SK-N-MC (cell line): ENCODE measurements around the gene KLHDC3.

Experiments
- DNase-seq: peaks from one replicate; pipeline ENCODE4 v3.0.0-alpha.2; 2011; ENCODE audit warnings: low read depth, low spot score
- H3K27ac ChIP-seq: fragments of 200-600 bp; sonication (generic); 2 replicates; pipeline ENCODE4 v1.5.1; 2016; ENCODE audit warnings: mixed run types
- H3K36me3 ChIP-seq: fragments of 200-600 bp; sonication (generic); 2 replicates; pipeline ENCODE4 v1.6.1; 2017; ENCODE audit warnings: antibody characterized with exemption, low read length, mixed read lengths; ENCODE audit not compliant: insufficient read depth
- H3K4me3 ChIP-seq: fragments of 200-600 bp; sonication (generic); 2 replicates; pipeline ENCODE4 v1.5.1; 2016
- H3K9ac ChIP-seq: fragments of 200-600 bp; sonication (generic); 2 replicates; pipeline ENCODE4 v1.8.0; 2017; ENCODE audit warnings: mixed run types, mixed read lengths; ENCODE audit not compliant: insufficient read length
- H3K9me3 ChIP-seq: fragments of 200-600 bp; sonication (generic); 2 replicates; pipeline ENCODE4 v1.6.1; 2017; ENCODE audit warnings: low read depth, mild to moderate bottlenecking, antibody characterized with exemption, low read length, moderate library complexity, mixed read lengths
- EZH2 ChIP-seq: fragments of 200-600 bp; sonication (generic); IDR thresholded peaks from one replicate; pipeline ENCODE4 v1.6.1; 2017; ENCODE audit warnings: antibody characterized with exemption
- FOXP2 ChIP-seq: optimal IDR thresholded peaks from 2 replicates; pipeline ENCODE3; 2011; ENCODE audit warnings: mild to moderate bottlenecking, moderate library complexity; ENCODE audit not compliant: insufficient read depth; ENCODE audit errors: extremely low read length, control extremely low read depth
- POLR2AphosphoS5 ChIP-seq: IDR thresholded peaks from 2 replicates; pipeline ENCODE4 v1.6.1; 2012; ENCODE audit warnings: mild to moderate bottlenecking, low read depth, low read length, borderline replicate concordance

The KLHDC3 gene

GRCh38 chr6:43026365-43026764 lies 12.3 kb downstream of the KLHDC3 start:
- Histone ChIP-seq H3K9me3 (no peaks in the 10 kb centered on the region), H3K27ac (no peak overlapping the region), H3K36me3 (peaks cover 68% of the 10 kb centered on the region), H3K9ac (no peak overlapping the region), H3K4me3 (no peak overlapping the region)
- no peak for DNase-seq
- no peak for TF ChIP-seq EZH2
- no peak for TF ChIP-seq POLR2AphosphoS5

GRCh38 chr6:43029120-43029519 lies 15.1 kb downstream of the KLHDC3 start:
- TF ChIP-seq EZH2 = no peak
- no peak for TF ChIP-seq POLR2AphosphoS5
- TF ChIP-seq FOXP2 = no peak
- DNase-seq = no peak
- Histone ChIP-seq H3K9ac (no peak overlapping the region), H3K27ac (no peak overlapping the region), H3K4me3 (no peak overlapping the region), H3K36me3 (peaks cover 79% of the 10 kb centered on the region), H3K9me3 (no peaks in the 10 kb centered on the region)

DNA sequence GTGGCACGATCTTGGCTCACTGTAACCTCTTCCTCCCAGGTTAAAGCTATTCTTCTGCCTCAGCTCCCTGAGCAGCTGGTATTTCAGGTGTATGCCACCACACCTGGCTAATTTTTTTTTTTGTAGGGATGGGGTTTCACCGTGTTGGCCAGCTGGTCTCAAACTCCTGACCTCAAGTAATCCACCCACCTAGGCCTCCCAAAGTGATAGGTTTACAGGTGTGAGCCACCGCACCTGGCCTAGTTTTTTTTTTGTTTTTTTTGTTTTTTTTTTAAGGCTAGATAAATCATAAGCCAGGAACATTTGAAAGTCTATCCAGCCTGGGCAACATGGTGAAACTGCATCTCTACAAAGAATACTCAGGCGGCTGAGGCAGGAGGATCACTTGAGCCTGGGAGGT lies 18.3 kb downstream of the KLHDC3 start:
- Histone ChIP-seq H3K27ac (no peak overlapping the region), H3K9ac (no peak overlapping the region), H3K36me3 (peaks cover 61% of the 10 kb centered on the region), H3K9me3 (no peaks in the 10 kb centered on the region), H3K4me3 (no peak overlapping the region)
- DNase-seq = no peak
- TF ChIP-seq POLR2AphosphoS5 (no peak), EZH2 (no peak), FOXP2 (no peak)

- Histone ChIP-seq H3K4me3 (no peak overlapping the region), H3K36me3 (peaks cover 55% of the 10 kb centered on the region), H3K9ac (no peak overlapping the region), H3K9me3 (no peaks in the 10 kb centered on the region), H3K27ac (no peak overlapping the region)
- no peak for TF ChIP-seq POLR2AphosphoS5
- TF ChIP-seq EZH2 = no peak
- TF ChIP-seq FOXP2 = no peak
- DNase-seq = no peak
Observed at GRCh38 chr6:43033496-43034189, 19.6 kb downstream of the KLHDC3 start.

DNA sequence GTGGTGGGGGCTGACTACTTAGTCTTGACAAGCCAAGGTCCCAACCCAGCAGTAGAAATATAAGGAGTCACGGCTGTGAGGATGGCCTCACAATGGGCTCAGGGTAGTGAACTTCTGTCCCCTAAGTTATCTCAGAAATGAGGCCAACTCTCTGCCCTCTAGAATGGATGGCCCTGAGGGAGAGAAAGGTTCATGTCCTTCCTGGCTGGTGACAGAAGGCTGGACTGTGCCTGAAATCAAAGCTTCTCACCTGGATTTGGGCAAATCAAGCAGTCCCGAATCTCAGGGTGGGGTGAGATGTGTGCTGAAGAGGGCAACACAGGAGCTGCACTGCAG lies 20.1 kb downstream of the KLHDC3 start:
- Histone ChIP-seq H3K36me3 (peaks cover 53% of the 10 kb centered on the region), H3K4me3 (no peak overlapping the region)
- TF ChIP-seq EZH2 (no peak), FOXP2 (no peak), POLR2AphosphoS5 (no peak)

DNA sequence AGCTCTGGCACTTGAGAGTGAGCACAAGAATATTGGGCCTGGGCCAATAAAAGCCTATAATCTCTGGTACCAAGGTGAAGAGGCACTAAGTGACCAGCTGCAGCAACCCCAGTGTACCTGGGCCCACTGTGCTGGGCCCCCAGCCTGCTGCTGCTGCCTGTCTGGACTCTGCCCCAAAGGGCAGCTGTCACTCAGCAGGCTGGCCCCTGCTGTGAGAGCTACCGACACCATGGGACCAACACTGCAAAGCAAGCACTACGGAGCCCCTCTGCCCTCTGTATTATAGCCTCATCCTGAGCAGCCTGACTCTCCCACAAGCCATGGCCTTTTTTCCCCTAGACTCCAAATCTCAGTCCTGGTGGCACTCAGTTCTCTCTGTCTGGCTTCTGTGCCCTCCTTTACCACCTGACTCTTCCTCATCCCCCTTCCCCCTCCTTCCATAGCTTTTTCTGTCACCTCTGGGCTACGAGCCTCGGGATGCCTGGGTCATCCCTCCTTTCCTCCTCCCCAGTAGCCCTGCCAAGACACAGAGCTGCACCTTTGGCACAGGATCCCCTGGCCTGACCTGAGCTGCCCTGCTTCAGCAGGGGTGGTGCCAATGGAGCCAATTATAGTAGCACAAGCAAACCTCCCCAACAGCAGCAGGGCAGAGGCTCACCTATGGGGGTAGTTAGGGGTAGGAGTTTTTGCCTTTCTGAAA lies 21.6 kb downstream of the KLHDC3 start:
- no peak overlapping the region for H3K9ac ChIP-seq
- no peak for DNase-seq
- H3K36me3 ChIP-seq = peaks cover 44% of the 10 kb centered on the region
- H3K9me3 ChIP-seq = no peaks in the 10 kb centered on the region
- no peak overlapping the region for H3K27ac ChIP-seq
- TF ChIP-seq FOXP2 (no peak), POLR2AphosphoS5 (no peak), EZH2 (no peak)
- no peak overlapping the region for H3K4me3 ChIP-seq

More for the DNA sequence above, 20.1 kb downstream of the KLHDC3 start:
- DNase-seq = no peak
- no peaks in the 10 kb centered on the region for H3K9me3 ChIP-seq
- H3K9ac ChIP-seq = no peak overlapping the region
- H3K27ac ChIP-seq = no peak overlapping the region

- Histone ChIP-seq H3K27ac (no peak overlapping the region), H3K36me3 (peaks cover 46% of the 10 kb centered on the region), H3K4me3 (no peak overlapping the region), H3K9ac (no peak overlapping the region), H3K9me3 (no peaks in the 10 kb centered on the region)
- TF ChIP-seq EZH2 (no peak), FOXP2 (no peak), POLR2AphosphoS5 (no peak)
- DNase-seq = no peak
Observed at GRCh38 chr6:43036712-43037111, 22.7 kb downstream of the KLHDC3 start.

GRCh38 chr6:43037197-43037596 lies 23.1 kb downstream of the KLHDC3 start:
- Histone ChIP-seq H3K36me3 (peaks cover 41% of the 10 kb centered on the region), H3K4me3 (no peak overlapping the region), H3K9me3 (no peaks in the 10 kb centered on the region), H3K9ac (no peak overlapping the region), H3K27ac (no peak overlapping the region; the same call in 1 of the 2 replicates)
- TF ChIP-seq FOXP2 (no peak), EZH2 (no peak), POLR2AphosphoS5 (no peak)
- DNase-seq = no peak

GRCh38 chr6:43037706-43038105 lies 23.7 kb downstream of the KLHDC3 start:
- TF ChIP-seq EZH2 (no peak), FOXP2 (no peak)
- peaks cover 38% of the 10 kb centered on the region for H3K36me3 ChIP-seq
- H3K9me3 ChIP-seq = no peaks in the 10 kb centered on the region
- H3K4me3 ChIP-seq = no peak overlapping the region
- no peak for DNase-seq
- no peak overlapping the region for H3K9ac ChIP-seq
- no peak overlapping the region for H3K27ac ChIP-seq
